Left lung (tissue), 10 donors: Measurements from ENCODE around the gene ZNF91. TPM values are rescaled to one million over a fixed set of nuclear protein-coding genes. Genes with fewer than 3 reads are reported as not detected.
A peak's percentile ranks its signal among the peaks of the same experiment; 100 is the strongest.
"Not testable (repeated sequence)": the region's sequence is repeated elsewhere in the genome, so short reads cannot be mapped to it uniquely, and the experiment has no call there.

ENCODE experiments used
- ATAC-seq: fragments of 200-7000 bp; cut with Tn5 transposase; one replicate; pipeline ENCODE4 v1.9.1; 2020; ENCODE audit warnings: moderate library complexity
- DNase-seq, 4 donors: peaks; one replicate each; pipeline ENCODE4 v3.0.0-alpha.2; 2013 to 2020
- H3K27ac ChIP-seq, 2 donors: fragments of 200-600 bp; sonication (generic) in 1 of 2; one replicate each; pipeline versions ENCODE4 v1.5.0 to v1.8.0; 2020 to 2021
- H3K27me3 ChIP-seq, 2 donors: fragments of 200-600 bp; sonication (generic) in 1 of 2; one replicate each; pipeline versions ENCODE4 v1.5.0 to v1.8.0; 2020 to 2021
- H3K36me3 ChIP-seq, 2 donors: fragments of 200-600 bp; sonication (generic) in 1 of 2; one replicate each; pipeline versions ENCODE4 v1.5.0 to v1.8.0; 2020 to 2021
- H3K4me1 ChIP-seq, 2 donors: fragments of 200-600 bp; one replicate each; pipeline ENCODE4 v1.8.0; 2021
- H3K4me3 ChIP-seq, 2 donors: fragments of 200-600 bp; sonication (generic) in 1 of 2; one replicate each; pipeline versions ENCODE4 v1.5.0 to v1.8.0; 2020 to 2021; ENCODE audit warnings: mild to moderate bottlenecking in 1 of 2
- H3K9me3 ChIP-seq, 2 donors: fragments of 200-600 bp; sonication (generic) in 1 of 2; one replicate each; pipeline versions ENCODE4 v1.5.0 to v1.8.0; 2020 to 2021
- CTCF ChIP-seq, 2 donors: fragments of 200-600 bp; sonication (generic) in 1 of 2; IDR thresholded peaks; one replicate each; pipeline versions ENCODE4 v1.5.0 to v1.8.0; 2021; ENCODE audit warnings: antibody characterized with exemption in 2 of 2
- intact Hi-C, 2 donors: fragments of 100-400 bp; cut with DNase I; formaldehyde crosslinking; loops; one replicate each; pipeline versions ENCODE4 v1.11.2 to v1.14.2; 2022
- polyA plus RNA-seq, 6 donors: library from polyadenylated mRNA; unstranded; fragments of 120-200 nt; gene quantifications; one replicate each; pipeline ENCODE4 v1.2.1, GENCODE V29; 2013; ENCODE audit not compliant: insufficient read length in 6 of 6
- total RNA-seq, 2 donors: library from RNA; stranded (reverse); fragmentation: NEBNext Ultra II Directional; extraction: Animal tissue kit (Norgen Biotek cat#: 25700); gene quantifications; one replicate each; pipeline ENCODE4 v1.2.1, GENCODE V29; 2021
- donor health status: DM: no; HTN: yes; CAD: no.
- donor health status: DM: no; HTN: no; CAD: no.

Gene ZNF91
- total and polyA plus RNA-seq, 8 donors, result 36.8 to 72.1 (median 60.1) TPM

DNA sequence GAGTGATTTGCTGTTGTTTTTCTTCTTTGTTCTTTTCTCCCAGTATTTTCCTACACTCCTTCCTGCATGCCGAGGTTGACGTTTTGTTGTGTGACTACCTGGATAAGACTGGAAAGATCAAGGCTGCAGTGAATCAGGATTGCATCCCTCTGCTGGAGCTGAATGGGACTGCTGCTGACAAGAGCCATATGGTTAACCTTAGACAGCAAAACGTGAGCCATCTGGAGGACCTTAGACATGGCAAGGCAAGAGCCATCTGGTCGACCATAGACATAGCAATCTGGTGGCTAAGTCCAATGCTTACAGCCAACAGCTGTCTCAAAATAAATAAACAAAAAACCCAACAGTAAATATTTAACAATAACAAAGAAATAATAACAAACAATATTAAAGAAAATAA, 42.6 kb upstream of the ZNF91 start:
- Histone ChIP-seq H3K4me1 (no peaks in the 10 kb centered on the region), H3K27ac (no peak overlapping the region), H3K36me3 (no peaks in the 10 kb centered on the region), H3K27me3 (no peaks in the 10 kb centered on the region), H3K4me3 (no peak overlapping the region), H3K9me3 (peaks cover 3 to 61% of the 10 kb centered on the region in 2 donors)
- no peak for ATAC-seq
- DNase-seq, result no peak
- intact Hi-C loops, result no loop called here
- TF ChIP-seq CTCF (IDR thresholded peaks at IDR 0.05), result no peak

DNA sequence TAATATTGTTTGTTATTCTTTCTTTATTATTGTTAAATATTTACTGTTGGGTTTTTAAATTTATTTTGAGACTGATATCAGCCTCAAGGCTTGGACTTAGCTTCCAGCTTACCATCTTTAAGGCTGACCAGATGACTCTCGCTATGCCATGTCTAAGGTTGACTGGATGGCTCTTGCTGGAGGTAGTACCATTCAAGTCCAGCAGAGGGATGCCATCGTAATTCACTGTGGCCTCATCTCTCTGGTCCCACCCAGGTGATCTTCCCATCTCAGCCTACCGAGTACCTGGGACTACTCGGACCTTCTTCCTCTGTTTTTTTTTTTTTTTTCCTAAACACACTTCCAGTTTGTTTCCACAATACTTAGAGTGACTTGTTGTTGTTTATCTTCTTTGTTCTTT, 41.7 kb upstream of the ZNF91 start:
- H3K36me3 ChIP-seq, result no peaks in the 10 kb centered on the region
- no peak for ATAC-seq
- intact Hi-C loops, result no loop called here
- no peaks in the 10 kb centered on the region for H3K27me3 ChIP-seq
- TF ChIP-seq CTCF (IDR thresholded peaks at IDR 0.05), result peak in 1 of 2 donors; percentile 7
- H3K4me1 ChIP-seq, result no peaks in the 10 kb centered on the region
- no peak for DNase-seq
- H3K4me3 ChIP-seq, result no peak overlapping the region
- peaks cover 3 to 61% of the 10 kb centered on the region in 2 donors for H3K9me3 ChIP-seq
- no peak overlapping the region for H3K27ac ChIP-seq

DNA sequence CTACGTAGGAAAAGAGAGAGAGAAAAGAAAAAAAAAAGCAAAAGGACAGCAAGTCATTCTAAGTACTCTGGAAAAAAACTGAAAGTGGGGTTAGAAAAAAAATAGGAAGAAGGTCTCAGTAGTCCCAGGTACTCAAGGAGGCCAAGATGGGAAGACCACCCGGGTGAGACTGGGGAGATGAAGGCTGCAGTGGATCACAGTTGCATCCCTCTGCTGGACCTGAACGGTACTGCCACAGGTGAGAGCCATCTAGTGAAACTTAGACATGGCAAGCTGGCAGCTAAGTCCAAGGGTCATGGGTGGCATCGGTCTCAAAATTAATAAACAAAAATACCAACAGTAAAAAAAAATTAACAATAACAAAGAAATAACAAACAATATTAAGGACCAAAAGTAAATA, 41.0 kb upstream of the ZNF91 start:
- H3K27ac ChIP-seq, result no peak overlapping the region
- no peak overlapping the region for H3K4me3 ChIP-seq
- no peaks in the 10 kb centered on the region for H3K27me3 ChIP-seq
- peaks cover 3 to 55% of the 10 kb centered on the region in 2 donors for H3K9me3 ChIP-seq
- TF ChIP-seq CTCF (IDR thresholded peaks at IDR 0.05), result peak in 1 of 2 donors; percentile 9
- H3K36me3 ChIP-seq, result no peaks in the 10 kb centered on the region
- no peaks in the 10 kb centered on the region for H3K4me1 ChIP-seq
- ATAC-seq (no peak), DNase-seq (no peak)
- intact Hi-C loops, result no loop called here

GRCh38 chr19:23420824-23421223, 25.6 kb upstream of the ZNF91 start:
- ATAC-seq, result no peak
- no peaks in the 10 kb centered on the region for H3K4me1 ChIP-seq
- intact Hi-C loops, result no loop called here
- no peak overlapping the region for H3K4me3 ChIP-seq
- no peak for DNase-seq
- peaks cover 0 to 9% of the 10 kb centered on the region in 2 donors for H3K27me3 ChIP-seq
- no peak for TF ChIP-seq CTCF (IDR thresholded peaks at IDR 0.05)
- H3K36me3 ChIP-seq, result no peaks in the 10 kb centered on the region
- peaks cover 0 to 27% of the 10 kb centered on the region in 2 donors for H3K9me3 ChIP-seq
- H3K27ac ChIP-seq, result no peak overlapping the region

DNA sequence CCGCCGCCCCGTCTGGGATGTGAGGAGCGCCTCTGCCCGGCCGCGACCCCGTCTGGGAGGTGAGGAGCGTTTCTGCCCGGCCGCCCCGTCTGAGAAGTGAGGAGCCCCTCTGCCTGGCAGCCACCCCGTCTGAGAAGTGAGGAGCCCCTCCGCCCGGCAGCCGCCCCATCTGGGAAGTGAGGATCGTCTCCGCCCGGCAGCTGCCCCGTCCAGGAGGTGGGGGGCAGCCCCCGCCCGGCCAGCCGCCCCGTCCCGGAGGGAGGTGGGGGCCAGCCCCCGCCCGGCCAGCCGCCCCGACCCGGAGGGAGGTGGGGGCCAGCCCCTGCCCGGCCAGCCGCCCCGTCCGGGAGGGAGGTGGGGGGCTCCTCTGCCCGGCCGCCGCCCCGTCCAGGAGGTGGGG, 24.0 kb upstream of the ZNF91 start:
- H3K27me3 ChIP-seq, result peaks cover 0 to 25% of the 10 kb centered on the region in 2 donors
- DNase-seq, H3K4me1 ChIP-seq, ATAC-seq, H3K27ac ChIP-seq, H3K4me3 ChIP-seq, H3K36me3 ChIP-seq, intact Hi-C loops: not testable (repeated sequence)
- peaks cover 0 to 16% of the 10 kb centered on the region in 2 donors for H3K9me3 ChIP-seq

DNA sequence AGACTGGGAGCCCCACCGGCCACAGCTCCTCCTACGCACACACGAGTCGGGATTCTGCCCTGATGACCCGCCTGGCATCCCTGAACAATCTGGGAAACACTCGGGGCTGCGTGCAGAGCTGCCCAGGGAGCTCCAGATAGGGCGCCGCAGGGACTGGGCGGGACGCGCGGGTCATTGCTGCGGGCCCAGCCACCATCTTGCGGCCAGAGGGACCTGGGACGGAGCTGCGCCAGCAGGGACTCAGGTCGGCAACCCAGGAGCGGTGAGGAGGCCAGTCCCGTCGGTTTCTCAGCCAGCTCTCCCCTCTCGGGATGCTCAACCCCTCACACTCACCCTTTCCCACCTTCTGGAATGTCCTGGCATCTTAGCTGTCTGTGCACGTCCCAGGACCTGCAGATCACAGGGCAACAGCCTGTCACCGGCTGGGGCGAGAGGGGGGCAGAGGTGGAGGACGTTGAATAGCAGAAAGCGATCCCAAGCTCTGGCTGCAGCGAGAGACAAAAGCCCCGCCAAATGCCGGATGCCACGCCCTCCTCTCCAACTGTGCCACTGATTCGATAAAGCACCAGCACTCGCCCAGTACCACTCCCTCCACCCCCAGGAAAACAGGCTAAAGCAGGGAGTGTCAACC, 20.4 kb upstream of the ZNF91 start:
- ATAC-seq (peak; percentile 96), DNase-seq (peak; percentile 36 to 78 (median 52))
- Histone ChIP-seq H3K27ac (no peak overlapping the region), H3K27me3 (peaks cover 0 to 31% of the 10 kb centered on the region in 2 donors), H3K4me1 (no peaks in the 10 kb centered on the region), H3K9me3 (peaks cover 0 to 6% of the 10 kb centered on the region in 2 donors), H3K4me3 (peak overlapping the region; percentile 8 to 30), H3K36me3 (no peaks in the 10 kb centered on the region)
- intact Hi-C loops, result no loop called here
- TF ChIP-seq CTCF (IDR thresholded peaks at IDR 0.05), result no peak
